GM18861 (cell line): ENCODE measurements around the gene TMEM121.

Experiments used
- ATAC-seq: cut with Tn5 transposase; IDR thresholded peaks from one replicate; pipeline ENCODE4 v1.9.1; 2021; ENCODE audit not compliant: unreplicated experiment

TMEM121 gene

GRCh38 chr14:105497671-105498429 is 28.5 kb upstream of the TMEM121 start:
- ATAC-seq, result no peak

- ATAC-seq, result no peak
Observed at GRCh38 chr14:105498430-105499255, 27.7 kb upstream of the TMEM121 start.

DNA sequence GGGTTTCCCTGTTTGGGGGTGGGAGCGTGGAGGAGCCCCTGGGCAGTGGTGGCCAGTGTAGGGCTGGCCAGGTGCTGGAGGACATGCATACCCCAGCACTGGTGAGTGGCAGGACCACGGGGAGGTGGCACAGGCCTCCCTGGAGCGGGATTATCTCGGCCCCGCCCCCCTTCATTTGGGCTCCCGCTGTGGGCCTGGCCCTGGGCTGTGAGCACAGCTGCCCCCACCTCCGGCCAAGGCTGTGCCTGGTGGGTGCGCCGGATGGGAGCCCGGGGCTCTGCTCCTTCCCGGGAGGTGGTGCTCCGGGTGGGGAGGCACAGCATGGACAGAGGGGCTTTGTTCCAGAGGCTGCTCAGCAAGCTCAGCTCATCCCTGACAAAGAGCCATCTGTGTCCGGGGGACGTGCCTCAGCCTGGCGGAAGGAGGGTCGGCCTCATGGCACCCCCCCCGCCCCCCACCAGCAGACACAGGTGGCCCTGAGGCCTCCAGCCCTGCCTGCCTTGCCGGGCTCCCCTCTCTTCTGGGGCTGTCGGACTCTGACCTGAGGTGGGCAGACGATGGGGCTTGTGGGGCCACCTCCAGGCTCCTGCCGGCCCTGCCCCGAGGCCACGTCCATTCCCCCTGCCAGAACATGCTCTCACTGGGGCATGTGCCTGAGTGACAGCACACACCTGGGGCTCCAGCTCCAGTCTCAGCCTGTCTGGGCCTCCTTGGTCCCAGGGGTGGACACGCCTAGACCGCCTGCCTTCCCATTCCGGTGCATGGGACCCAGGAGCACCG is 26.9 kb upstream of the TMEM121 start:
- no peak for ATAC-seq

DNA sequence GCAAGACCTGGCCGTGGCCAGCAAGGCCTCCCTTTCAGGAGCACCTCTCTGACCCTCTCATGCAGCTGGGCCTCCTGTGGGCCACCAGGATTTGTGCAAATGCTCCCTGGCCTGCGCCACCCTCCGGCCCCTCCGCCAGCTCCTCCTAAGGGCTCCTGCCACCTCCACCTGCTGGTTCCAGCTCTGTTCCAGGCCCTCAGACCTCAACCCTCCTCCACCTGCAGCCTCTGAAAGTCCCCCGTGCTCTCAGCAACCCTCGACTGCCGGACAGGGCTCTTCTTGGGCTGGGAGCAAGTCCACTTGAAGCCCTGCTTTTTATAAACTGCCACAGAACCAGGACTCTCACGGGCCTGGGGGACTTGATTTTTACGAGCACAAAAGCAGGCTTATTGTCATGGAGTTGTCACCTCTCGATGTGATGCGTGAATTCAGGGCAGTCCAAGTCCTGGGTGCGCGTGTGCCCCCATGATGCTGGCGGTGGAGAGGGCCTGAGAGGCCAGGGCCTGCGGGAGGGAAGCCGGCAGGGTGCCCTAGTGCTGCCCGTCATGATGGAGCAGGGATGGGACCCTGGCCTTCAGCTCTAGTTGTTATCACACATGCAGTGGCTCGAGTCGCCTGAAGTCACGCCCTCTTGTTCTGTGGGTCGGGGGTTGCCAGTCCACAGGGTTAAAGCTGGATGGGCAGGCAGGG is 26.2 kb upstream of the TMEM121 start:
- no peak for ATAC-seq

GRCh38 chr14:105500726-105501101 is 25.7 kb upstream of the TMEM121 start:
- ATAC-seq, result no peak

DNA sequence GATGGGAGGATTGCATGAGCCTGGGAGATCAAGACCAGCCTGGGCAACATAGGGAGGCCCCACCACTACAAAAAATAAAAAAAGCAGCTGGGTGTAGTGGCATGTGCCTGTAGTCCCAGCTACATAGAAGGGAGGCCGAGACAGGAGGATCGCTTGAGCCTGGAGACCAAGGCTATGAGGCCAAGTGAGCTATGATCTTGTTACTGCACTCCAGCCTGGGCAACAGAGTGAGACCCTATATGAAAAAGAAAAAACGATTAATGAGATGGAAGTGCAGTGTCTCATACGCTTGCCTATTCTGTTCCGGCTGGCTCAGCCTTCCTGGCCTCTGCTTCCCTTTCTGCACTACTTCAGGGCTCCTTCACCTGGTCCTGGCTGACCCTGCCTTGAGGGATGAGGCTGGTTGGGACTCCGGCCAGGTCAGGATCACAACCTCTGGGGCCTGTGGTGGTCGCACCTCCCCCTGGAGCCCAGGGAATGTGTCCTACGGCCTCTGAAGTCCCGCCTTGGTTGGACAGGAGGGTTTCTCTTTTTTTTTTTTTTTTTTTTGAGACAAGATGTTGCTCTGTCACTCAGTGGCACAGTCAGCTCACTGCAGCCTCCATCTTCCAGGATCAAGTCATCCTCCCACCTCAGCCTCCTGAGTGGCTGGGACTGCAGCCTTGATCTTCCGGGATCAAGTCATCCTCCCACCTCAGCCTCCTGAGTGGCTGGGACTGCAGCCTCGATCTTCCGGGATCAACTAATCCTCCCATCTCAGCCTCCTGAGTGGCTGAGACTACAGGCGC is 24.7 kb upstream of the TMEM121 start:
- ATAC-seq, result no peak

GRCh38 chr14:105502446-105503295 is 23.7 kb upstream of the TMEM121 start:
- no peak for ATAC-seq

DNA sequence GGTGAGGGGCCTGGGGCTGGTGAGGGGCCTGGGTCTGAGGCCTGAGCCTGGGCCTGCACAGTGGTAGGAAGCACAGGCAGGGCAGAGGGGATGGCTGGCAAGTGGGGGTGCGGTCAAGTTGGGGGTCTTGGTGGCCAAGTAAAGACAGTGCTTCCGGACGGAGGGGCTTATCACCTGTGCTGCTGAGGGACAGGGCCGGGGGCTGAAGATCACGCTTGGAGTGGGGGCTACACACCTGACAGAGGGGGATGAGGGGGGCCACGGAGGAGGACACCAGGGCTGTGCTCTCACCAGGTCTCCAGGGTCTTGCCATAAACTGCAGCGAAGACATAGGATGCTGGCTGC is 23.1 kb upstream of the TMEM121 start:
- no peak for ATAC-seq

- no peak for ATAC-seq
Observed at GRCh38 chr14:105503935-105504692, 22.3 kb upstream of the TMEM121 start.

GRCh38 chr14:105505101-105505500 is 21.3 kb upstream of the TMEM121 start:
- ATAC-seq, result no peak

DNA sequence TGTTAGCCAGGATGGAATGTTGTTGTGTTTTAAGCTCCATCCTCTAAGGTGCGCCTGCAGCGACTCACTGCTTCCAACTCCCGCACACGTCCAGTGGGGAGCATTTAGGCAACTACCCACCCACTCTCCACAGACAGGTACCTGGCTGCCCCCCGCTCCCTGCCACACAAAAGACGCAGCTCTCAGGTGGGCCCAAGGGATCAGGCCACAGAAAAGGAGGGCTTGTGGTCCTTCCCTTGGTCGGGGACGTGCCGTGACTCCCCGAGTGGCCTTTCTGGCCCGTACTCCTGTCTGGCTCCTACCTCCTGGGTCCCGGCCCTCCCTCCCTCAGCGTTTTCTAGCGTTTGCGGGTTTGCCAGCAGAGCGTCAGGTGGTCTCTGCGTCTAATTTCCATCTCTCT is 19.1 kb upstream of the TMEM121 start:
- no peak for ATAC-seq

GRCh38 chr14:105508069-105508468 is 18.3 kb upstream of the TMEM121 start:
- no peak for ATAC-seq

GRCh38 chr14:105508601-105509000 is 17.8 kb upstream of the TMEM121 start:
- no peak for ATAC-seq

GRCh38 chr14:105517096-105517495 is 9.3 kb upstream of the TMEM121 start:
- no peak for ATAC-seq

DNA sequence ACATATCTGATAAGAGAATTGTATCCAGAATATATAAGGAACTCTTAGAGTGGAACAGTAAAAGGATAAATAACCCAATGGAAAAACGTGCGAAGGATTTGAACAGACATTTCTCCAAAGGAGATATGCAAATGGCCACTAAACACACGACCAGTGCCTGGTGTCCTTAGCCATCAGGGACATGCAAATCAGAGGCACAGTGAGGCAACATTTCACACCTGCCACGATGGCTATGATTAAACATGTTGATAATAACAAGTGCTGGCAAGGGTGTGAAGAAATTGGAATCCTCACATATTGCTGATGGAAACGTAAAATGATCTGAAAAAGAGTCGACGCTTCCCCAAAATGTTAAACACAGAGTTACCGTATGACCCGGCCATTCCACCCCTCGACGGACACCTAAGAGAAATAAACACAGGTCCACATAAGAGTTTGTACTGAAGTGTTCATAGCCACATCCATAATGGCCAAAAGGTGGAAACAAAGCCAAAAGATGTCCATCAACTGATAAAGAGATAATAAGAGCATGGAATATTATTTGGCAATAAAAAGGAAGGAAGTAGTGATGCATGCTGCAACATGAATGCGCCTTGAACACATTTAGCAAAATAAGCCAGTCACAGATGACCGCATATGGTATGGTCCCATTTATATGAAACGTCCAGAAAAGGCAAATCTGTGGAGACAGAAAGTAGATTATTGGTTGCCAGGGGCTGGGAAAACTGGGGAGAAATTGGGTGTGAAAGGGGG is 6.3 kb upstream of the TMEM121 start:
- no peak for ATAC-seq

- no peak for ATAC-seq
Observed at GRCh38 chr14:105525326-105525725, 1.1 kb upstream of the TMEM121 start.

- ATAC-seq, result no peak
Observed at GRCh38 chr14:105526776-105527380, 495 bp downstream of the TMEM121 start.
